ENCODE measurements around the gene CAMKMT.

The CAMKMT gene

DNA sequence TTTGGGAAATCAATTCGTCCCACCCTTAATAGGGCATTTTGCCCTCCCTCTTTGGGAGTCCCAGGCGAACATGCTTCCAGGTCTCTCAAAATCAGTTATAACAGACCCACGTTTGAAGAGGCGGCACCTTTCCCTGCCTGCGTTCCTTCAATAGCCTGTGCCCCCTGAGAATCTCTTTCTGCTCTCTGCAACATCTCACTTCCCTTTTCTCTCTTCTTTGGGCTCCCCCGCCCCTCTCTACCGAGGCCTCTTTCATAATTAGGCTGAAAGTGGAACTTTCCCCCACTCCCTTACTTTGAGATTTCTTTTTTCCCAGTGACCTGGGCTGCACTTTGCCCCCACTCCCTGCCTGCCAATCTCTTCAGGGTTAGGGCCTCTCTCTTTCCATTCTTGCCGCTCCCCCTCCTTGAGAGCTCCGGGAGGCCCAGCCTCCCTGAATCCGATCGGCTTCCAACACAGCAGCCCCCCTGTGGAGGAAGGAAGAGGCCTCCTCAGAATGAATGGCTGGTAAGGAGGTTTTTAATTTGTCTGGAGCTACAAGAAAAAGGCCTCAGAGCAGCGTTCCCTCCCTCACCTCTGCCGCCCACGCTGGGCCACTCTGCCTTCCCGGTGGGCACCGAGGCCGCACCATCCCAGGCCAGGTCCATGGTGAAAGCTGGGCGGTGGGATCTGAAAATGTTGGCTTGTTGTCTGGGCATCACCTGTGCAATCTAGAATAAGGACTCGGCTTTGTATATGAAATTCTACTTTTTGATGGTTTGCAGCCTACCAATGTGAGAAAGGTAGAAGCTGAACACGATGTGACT lies 417.1 kb downstream of the CAMKMT start:
- no peak for DNase-seq

DNA sequence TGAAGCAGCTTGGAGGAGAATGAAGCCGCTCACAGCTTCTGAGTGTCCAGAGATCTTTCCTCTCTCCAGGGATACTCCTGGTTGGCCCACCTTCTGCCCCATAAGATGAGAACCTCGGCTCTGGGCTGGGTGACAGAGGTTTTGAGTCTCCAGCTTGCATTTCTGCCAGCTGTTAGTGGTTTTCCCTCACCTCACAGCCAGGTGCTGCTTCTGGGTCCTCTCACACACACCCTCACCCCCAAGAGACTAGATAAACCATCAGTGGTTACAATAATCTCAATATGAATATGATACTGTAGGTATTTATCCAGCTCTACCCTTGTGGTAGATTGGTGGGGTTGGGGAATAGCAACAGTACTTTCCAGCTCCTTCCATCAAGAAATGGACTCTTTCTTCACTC lies 418.0 kb downstream of the CAMKMT start:
- DNase-seq: no peak

DNA sequence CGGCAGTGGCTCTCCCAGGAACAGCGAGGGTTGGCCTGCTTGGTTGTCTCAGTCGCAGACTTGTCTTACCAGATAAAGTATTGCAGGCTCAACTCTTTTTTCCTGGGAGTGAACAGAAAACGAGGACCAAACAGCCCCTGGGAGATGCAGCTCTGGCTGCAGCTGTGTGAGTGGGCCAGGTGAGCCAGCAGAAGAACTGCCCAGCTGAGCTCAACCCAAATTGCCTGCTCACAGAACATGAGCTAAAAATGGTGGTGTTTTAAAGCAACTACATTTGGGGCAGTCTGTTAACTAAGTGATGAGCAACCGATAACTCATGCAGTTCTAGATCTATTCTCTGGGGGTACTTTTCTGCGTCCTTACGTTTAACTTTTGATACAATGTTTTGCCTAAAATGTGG lies 418.7 kb downstream of the CAMKMT start:
- no peak for DNase-seq

DNA sequence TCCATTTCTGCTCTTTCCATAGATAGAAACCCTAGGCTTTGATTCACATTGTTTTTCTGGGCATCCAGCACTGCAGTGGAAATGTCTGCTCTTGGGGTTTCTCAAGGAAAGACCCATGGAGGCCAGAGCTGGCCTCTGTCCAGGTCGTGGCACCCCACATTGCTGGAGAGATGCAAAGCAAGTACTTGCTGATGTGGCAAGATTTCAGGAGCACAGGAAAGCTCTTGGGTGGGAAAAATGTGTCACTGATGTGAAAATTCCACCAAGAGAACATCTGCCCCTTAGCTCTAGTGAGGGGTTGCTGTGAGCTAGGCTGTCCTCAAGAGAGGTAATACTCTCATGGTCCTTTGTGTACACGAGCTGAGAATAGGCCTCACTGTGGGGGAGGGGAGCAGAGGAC lies 423.7 kb downstream of the CAMKMT start:
- no peak for DNase-seq

DNA sequence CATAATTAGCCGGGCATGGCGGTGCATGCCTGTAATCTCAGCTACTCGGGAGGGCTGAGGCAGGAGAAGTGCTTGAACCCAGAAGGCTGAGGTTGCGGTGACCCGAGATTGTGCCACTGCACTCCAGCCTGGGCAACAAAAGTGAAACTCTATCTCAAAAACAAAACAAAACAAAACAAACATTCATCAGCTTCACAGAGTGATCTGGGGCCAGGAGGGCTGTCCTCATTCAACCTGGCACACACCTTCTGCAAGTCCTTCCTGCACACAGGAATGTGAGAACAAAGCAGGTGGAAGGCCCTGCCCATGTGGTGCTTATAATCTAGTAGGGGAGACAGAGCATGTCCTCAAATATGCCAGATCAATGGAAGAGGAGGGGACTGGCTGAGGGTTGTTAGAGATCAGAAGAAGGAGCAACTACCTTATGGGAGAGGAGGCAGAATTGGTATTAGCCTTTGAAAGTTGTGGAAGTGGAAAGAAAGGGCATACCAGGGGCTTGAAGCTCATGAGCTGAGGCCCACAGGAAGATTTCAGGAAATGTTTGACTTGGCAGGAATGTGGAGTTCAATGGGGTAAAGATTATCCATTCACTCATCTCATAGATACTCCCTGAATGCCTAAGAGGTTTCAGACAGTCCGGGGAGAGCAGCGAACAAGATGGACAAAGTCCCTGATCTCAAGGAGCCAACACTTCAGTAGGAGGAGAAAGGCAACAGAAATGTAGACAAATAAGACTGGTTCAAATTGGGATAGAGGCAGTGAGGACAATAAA lies 424.5 kb downstream of the CAMKMT start:
- no peak for DNase-seq

DNA sequence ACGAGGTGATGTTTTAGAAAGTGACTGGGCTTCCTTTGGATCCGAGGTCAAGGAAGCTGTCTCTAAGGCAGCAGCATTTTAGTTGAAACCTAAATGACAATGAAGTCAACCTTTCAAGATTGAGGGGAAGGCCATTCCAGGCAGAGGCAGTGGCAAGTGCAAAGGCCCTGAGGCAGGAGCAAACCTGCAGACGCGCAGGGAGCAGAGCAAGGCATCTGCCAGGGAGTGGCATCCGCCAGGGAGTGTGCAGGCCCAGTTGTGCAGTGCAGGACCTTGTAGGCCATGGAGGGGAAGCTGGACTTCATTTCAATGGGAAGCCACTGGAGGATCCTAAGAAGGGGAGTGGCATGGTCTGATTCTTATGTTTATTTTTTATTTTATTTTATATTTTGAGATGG lies 425.1 kb downstream of the CAMKMT start:
- no peak for DNase-seq

DNA sequence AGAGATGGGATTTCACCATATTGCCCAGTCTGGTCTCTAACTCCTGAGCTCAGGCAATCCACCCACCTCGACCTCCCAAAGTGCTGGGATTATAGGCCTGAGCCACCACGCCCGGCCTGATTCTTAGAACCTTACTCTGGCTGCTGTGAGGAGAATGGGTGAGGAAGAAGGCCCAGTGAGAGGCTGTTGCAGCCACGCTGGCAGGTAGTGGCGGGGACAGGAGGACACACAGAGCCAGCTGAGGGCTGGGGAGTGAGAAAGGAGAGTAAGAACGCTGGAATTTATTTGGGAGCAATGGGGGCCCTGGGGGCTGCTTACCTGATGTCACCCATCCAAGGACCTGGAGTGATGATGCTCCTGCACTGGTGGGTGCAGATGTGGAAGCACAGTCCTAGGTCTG lies 425.9 kb downstream of the CAMKMT start:
- no peak for DNase-seq

DNA sequence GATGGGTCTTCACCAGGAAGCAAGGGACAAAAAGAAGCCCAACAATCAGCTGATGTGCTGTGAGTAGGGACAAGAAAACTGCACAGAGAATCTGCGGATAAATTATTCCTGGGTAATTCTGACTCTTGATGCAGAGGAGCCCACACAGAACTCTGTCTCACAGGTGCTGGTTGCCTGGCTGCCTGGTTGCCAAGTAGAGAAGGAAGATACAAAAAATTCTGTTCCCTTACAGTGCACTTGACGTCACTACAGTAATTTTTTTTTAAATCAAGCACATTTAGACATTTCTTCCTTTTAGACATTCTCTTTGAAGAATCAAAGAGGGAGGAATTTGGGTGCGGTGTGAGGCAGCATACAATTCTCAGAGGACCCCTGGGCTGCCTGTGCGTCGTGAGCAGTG lies 427.7 kb downstream of the CAMKMT start:
- DNase-seq: no peak

DNA sequence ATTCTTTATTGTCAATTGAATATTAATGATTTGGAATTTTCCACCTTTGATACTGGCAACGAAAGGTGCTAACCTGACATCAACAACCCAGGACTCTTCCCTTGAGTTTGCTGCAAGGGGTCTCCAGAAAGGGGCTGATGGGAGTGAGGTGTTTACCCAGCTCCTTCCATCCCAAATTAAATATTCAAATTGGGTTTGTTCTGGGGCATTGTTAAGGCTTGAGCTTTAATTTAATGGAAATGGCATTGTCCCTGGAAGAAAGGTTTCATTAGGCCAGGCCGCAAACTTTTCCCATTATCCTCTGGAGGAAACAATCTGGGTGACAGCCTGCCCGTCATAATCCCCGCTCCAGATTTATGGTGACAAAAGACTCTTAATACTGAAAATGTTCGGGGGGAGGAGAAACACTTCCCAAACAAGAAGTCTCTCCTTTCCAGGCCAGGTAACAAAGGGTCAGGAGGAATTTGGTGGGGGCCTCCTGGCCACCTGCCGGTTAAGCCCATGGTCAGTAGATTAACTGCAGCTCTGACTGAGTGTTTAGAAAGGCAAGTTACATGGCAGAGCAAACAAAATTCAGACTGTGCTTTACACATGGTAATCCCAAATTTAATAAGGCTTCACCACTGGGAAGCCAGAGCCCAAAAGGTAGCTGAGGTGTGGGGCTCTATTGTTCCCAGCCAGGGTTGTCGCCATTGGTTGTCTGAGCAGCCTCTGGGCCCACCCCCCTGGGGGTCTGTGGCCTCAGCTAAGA lies 428.4 kb downstream of the CAMKMT start:
- no peak for DNase-seq

DNA sequence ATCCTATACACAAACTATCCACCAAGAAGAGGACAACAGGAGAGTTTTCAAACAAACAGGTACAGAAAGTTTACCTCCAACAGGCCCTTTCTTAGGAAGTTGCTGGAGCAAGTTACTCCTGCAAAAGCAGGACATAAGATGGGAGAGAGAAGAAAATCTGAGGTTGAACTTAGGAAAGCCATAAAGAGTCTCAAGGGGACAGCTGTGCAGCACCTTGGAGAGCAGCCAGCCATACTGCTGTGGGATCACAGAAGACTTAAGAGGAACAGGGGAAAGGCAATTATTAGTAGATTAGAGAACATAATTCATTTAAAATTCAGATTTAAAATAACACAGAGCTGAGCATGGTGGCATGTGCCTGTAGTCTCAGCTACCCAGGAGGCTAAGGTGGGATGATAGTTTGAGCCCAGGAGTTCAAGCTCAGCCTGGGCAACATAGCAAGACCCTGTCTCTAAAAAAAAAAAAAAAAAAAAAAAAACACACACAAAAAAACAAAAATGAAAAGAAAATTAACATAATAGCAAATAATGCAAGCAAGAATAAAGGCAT lies 431.6 kb downstream of the CAMKMT start:
- no peak for DNase-seq

DNA sequence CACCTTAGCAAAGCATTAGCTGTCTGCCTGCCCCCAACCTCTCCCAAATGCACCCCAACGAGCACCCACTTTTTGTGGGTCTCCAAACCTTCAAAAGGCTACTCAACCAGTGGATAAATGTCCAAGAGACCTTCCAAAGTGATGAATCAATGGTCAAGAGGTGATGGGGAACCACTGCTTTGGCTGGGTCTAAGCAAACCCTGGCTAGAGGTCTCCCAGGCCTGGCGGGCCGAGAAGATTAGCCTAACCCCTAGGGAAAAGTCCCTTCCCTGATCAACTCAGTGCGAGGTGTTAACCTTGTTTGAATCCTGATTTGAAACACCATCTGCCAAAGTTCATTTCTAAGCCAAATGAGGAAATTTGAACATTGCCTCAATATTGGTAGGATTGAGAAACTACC lies 435.0 kb downstream of the CAMKMT start:
- DNase-seq: no peak

DNA sequence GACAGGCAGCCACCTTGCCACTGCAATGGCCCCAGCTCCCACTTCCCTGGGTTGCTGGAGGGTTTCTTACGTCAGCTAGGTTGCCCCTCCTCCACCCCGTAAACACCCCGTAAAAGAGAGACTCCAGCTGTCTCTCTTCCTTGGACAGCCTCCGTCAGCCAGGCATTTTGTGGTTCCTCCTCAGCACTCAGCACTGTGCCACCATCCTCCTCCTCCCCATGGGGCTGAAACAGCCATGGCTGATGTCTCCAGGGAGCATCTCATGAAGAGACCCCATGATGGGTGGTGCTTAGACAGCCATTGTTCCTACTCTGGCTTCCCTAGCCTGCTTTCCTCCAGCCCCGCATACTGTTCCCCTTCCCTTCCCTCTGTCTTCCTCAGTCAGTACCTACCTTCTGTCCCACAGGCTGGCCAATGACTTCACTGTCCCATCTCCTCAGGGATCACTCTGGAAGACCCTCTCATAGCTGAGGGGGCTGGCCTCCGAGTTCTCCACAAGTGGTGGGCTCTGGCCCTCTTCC lies 436.5 kb downstream of the CAMKMT start:
- no peak for DNase-seq

DNA sequence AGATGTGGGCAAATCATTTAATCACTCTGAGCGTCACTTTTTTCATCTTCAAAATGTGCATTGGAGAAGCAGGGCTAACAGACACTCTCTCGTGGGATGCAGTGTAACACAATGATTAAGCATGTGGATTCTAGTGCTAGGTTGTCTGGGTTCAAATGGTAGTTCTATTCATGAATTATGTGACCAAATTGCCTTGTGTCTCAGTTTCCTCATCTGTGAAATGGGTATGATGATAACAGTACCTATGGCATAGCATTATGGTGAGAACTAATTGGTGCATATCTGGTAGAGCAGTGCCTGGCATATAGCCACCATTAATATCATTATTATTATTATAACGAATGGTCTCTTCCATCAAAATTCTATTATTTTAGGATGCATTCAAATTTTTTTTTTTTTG lies 437.4 kb downstream of the CAMKMT start:
- DNase-seq: no peak

DNA sequence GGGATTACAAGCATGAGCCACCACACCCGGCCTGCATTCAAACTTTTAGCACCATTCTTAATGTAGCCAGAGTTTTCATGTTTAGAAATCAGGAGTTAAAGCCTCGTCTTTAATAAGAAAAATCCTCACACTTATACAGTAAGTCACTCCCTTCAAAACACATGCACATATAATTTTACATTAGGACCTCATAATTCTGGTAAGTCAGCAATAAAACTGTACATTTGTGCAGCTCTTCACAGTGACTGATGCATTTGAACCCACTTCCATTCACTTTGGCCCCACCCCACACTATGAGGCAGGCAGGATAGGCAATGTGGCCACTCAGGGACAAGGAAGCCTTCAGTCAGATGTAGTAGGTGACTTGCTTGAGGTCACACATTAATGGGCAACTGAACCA lies 438.0 kb downstream of the CAMKMT start:
- DNase-seq: no peak

DNA sequence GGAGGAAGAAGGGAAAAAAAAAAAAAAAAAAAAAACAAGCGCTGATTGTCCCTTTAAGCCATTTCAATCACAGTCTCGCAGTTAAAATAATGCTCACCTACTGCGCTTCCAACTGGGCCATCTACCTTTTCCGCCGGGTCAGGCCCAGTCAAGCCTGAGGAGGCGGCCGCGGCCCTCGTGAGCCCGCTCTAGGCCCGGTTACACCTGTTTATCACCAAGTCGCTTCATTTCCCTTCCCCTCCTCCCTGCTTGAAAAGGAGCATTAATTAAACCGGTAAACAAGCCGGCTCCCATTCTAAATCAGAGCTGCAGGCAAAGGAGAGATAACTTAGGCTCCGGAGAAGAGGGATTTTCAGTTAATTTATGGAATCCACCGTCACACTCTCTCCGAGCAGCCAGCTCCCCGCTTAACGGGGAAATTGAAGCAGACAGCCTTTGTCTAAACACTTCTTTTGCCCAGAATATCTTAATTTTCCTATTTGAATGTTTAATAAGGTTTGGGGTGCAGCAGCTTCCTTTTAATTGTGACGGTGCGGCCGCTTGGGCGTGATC lies 439.6 kb downstream of the CAMKMT start:
- DNase-seq: no peak

DNA sequence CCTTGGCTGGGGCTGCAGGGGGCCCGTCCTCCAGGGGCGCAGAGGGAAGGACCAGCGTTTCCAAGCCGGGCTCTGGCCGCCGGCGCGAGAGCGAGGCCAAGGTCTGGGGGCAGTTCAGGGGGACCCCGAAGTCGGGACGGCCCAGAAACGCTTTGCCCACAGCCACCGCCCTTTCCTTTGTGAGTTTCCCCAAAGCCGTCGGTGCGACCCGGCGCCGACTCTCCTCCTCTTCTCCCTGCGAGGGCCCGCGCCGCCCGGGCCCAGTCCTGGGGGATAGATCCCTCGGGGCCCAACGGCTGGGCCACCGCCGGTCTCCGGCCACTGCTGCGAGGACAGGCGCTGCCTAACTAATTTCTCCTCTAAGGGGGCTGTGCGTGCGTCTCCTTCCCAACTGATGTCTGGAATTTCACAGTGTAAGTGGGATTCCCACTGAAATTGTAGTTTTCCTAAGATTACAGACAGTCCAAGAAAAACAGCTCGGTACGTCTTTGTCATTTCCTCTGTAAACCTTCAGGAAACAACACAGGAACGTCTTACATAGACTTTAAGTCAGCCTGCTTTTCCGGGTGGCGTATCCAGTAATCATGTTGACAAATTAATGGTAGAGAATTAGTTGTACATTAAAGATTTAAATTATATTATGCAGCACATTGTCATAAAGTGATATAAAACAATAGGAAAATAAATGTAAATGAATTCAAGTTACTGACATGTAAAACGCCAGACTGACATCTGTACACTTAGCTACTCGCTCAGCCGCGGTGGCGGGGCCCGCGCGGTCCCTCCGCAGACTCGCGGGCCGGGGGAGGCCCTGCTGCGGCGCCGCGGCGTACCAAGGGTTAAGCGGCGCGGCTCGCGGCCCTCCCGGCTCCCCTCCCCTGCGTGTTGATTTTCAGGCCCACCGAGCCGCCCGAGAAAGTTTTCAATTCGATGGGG lies 440.4 kb downstream of the CAMKMT start:
- DNase-seq: no peak

DNA sequence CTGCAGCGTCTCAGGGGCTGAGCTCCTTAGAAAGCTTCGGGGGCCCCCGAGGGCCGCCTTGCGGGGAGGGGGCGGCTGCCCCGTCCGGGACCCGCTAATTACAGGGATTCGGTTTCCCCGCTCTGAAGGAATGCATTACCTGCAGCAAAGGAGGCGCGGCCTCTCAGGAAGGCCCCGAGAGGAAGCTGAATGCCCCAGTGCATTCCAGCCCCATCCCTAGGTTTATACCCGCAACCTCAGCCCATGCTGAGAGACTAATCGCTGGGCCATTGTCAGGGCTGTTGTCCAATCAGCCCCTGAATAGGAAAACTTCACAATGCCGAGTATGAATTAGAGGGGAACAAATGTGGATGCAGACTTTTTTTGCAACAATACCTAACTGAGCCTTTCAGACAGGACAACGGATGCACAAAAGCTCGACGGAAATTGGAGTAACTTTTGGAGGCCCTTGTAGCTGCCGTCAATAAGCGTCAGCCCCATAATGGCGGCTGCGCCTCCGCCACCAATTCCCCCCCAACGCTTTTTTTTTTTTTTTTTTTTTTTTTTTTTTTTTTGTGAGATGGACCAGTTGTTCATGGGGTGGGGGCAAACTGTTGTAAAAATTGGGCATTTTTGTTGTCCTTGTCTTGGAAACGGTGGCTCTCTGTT lies 441.2 kb downstream of the CAMKMT start:
- DNase-seq: no peak

DNA sequence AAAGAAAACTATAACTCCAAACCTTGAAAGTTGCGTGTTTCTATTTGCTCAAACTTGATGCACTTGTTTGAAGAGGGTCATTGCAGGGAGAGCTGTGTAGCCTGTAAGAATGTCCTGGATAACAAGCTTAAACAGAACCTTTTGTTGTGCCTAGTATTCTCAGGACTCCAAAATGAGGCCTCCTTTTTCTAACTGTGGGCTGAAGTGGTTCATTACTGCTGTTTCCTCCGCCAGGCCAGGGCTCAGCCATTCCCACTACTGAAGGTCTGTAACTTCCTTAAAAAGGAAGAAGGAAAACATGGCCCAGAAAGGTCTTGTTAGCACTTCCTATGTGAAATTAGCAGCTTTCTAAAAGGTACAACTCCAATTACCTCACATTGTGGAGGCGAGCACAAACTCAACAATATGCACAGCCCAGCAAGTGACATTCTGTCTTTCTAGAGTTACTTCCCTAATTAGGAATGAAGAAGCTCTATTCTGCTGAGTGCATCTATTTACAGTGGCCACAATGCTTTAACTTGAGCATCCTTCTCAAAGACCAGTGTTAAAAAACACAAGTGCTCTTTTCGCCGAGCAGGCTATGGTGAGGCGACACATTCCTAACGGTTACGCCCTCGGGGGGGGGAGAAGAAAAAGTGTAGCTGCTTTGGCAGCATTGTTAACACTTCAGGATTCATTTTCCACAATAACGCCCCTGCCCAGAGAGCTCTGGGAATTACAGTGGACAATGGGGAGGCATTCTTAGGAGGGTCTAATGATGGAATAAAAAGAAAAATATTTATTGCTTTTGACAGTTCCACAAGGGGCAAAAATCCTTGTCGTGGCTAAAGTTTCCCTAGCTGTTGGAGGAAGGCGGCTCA lies 442.9 kb downstream of the CAMKMT start:
- DNase-seq: no peak

DNA sequence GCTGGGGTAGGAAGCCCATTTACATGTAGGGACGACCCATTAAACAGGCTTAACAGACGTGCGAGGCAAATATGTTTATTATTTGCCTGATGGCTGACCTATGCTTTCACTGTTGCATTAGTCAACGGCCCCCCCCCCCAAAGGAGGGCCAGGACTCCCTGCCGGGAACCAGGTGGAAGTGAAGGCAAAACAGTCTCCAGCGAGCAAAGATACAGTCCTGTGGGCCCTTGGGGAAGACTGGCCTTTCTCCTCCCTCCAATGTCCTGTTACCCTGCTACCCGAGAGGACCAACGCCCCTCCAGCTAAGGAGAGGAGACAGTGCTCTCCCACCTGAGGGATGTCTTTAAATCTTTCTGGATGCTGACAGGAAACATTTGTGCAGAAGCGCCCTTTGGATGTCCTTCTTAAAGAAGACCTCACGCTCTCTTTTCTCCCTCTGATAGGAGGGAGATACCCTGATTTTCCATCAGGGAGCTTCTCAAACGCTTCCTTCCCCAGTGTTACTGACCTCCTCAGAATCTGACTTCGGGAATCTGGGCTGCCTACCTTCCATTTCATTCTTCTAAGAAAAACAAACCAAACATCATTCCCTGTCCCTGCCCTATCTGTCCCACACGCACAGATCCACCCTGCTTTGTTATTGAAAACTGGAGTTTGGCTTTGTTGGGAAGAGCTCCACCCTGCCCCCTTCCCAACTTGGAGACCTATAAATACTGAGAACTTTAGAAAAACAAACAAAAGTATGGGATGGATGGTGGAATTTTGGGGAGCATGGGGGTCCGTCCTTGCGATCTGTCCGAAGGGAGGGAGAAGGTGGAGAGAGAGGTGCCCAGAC lies 443.9 kb downstream of the CAMKMT start:
- DNase-seq: no peak
